ENCODE measurements around the gene GPR89A.
"Not testable (repeated sequence)": the region's sequence is repeated elsewhere in the genome, so short reads cannot be mapped to it uniquely, and the experiment has no call there.

GPR89A gene

GRCh38 chr1:145601593-145601992 is 6.2 kb upstream of the GPR89A start:
- H3K9ac ChIP-seq: no peak overlapping the region
- no peaks in the 10 kb centered on the region for H3K27me3 ChIP-seq (ENCODE audit: insufficient read depth, low read depth)
- H2AFZ ChIP-seq (ENCODE audit: low read depth): no peak overlapping the region
- H3K4me3 ChIP-seq (IDR thresholded peaks at IDR 0.05; ENCODE audit: insufficient read depth, low read depth, low read length): no peak overlapping the region
- no peaks in the 10 kb centered on the region for H3K79me2 ChIP-seq (ENCODE audit: insufficient read depth, low read depth)
- TF ChIP-seq CTCF (conservative IDR thresholded peaks at IDR 0.05; ENCODE audit: low read depth, low read length): no peak
- H3K4me2 ChIP-seq: no peak overlapping the region
- H4K20me1 ChIP-seq (ENCODE audit: insufficient read depth): no peaks in the 10 kb centered on the region
- no peaks in the 10 kb centered on the region for H3K36me3 ChIP-seq (ENCODE audit: insufficient read depth)
- no peak overlapping the region for H3K27ac ChIP-seq
- H3K4me1 ChIP-seq (ENCODE audit: low read depth, poor library complexity, severe bottlenecking): peaks cover 7% of the 10 kb centered on the region

GRCh38 chr1:145606840-145607239 is 948 bp upstream of the GPR89A start:
- not testable (repeated sequence) for H2AFZ ChIP-seq (ENCODE audit: low read depth); H3K36me3 ChIP-seq (ENCODE audit: insufficient read depth); H4K20me1 ChIP-seq (ENCODE audit: insufficient read depth); H3K27ac ChIP-seq; H3K9ac ChIP-seq; H3K4me2 ChIP-seq; H3K27me3 ChIP-seq (ENCODE audit: insufficient read depth, low read depth); H3K4me3 ChIP-seq (IDR thresholded peaks at IDR 0.05; ENCODE audit: insufficient read depth, low read depth, low read length)
- Histone ChIP-seq H3K79me2 (ENCODE audit: insufficient read depth, low read depth) (peaks cover 31% of the 10 kb centered on the region), H3K4me1 (ENCODE audit: low read depth, poor library complexity, severe bottlenecking) (peaks cover 31% of the 10 kb centered on the region)

GRCh38 chr1:145607289-145607688 is 499 bp upstream of the GPR89A start:
- not testable (repeated sequence) for H3K27me3 ChIP-seq (ENCODE audit: insufficient read depth, low read depth); H3K9ac ChIP-seq; H2AFZ ChIP-seq (ENCODE audit: low read depth); H3K4me2 ChIP-seq; H3K4me3 ChIP-seq (IDR thresholded peaks at IDR 0.05; ENCODE audit: insufficient read depth, low read depth, low read length); H4K20me1 ChIP-seq (ENCODE audit: insufficient read depth); H3K36me3 ChIP-seq (ENCODE audit: insufficient read depth); H3K27ac ChIP-seq
- Histone ChIP-seq H3K4me1 (ENCODE audit: low read depth, poor library complexity, severe bottlenecking) (peaks cover 32% of the 10 kb centered on the region), H3K79me2 (ENCODE audit: insufficient read depth, low read depth) (peaks cover 35% of the 10 kb centered on the region)

GRCh38 chr1:145610744-145611143 is 3.0 kb downstream of the GPR89A start:
- not testable (repeated sequence) for H3K36me3 ChIP-seq (ENCODE audit: insufficient read depth); H3K4me2 ChIP-seq; H3K27me3 ChIP-seq (ENCODE audit: insufficient read depth, low read depth); H4K20me1 ChIP-seq (ENCODE audit: insufficient read depth); H3K27ac ChIP-seq; H3K9ac ChIP-seq; H2AFZ ChIP-seq (ENCODE audit: low read depth); H3K4me3 ChIP-seq (IDR thresholded peaks at IDR 0.05; ENCODE audit: insufficient read depth, low read depth, low read length)
- peaks cover 36% of the 10 kb centered on the region for H3K79me2 ChIP-seq (ENCODE audit: insufficient read depth, low read depth)
- H3K4me1 ChIP-seq (ENCODE audit: low read depth, poor library complexity, severe bottlenecking): peaks cover 32% of the 10 kb centered on the region

GRCh38 chr1:145620073-145620472 is 12.3 kb downstream of the GPR89A start:
- not testable (repeated sequence) for H3K27me3 ChIP-seq (ENCODE audit: insufficient read depth, low read depth); H3K36me3 ChIP-seq (ENCODE audit: insufficient read depth); H3K27ac ChIP-seq; H2AFZ ChIP-seq (ENCODE audit: low read depth); H3K79me2 ChIP-seq (ENCODE audit: insufficient read depth, low read depth); H3K4me1 ChIP-seq (ENCODE audit: low read depth, poor library complexity, severe bottlenecking); H3K4me3 ChIP-seq (IDR thresholded peaks at IDR 0.05; ENCODE audit: insufficient read depth, low read depth, low read length); H3K4me2 ChIP-seq; H4K20me1 ChIP-seq (ENCODE audit: insufficient read depth); H3K9ac ChIP-seq

- H3K4me1 ChIP-seq (ENCODE audit: low read depth, poor library complexity, severe bottlenecking); H3K4me2 ChIP-seq; H2AFZ ChIP-seq (ENCODE audit: low read depth); H3K27ac ChIP-seq; H3K9ac ChIP-seq; H3K36me3 ChIP-seq (ENCODE audit: insufficient read depth); H4K20me1 ChIP-seq (ENCODE audit: insufficient read depth); H3K4me3 ChIP-seq (IDR thresholded peaks at IDR 0.05; ENCODE audit: insufficient read depth, low read depth, low read length); H3K79me2 ChIP-seq (ENCODE audit: insufficient read depth, low read depth); H3K27me3 ChIP-seq (ENCODE audit: insufficient read depth, low read depth): not testable (repeated sequence)
Measured at GRCh38 chr1:145622177-145622576, 14.4 kb downstream of the GPR89A start.

- H3K36me3 ChIP-seq (ENCODE audit: insufficient read depth); H3K27ac ChIP-seq; H4K20me1 ChIP-seq (ENCODE audit: insufficient read depth); H2AFZ ChIP-seq (ENCODE audit: low read depth); H3K4me2 ChIP-seq; H3K4me3 ChIP-seq (IDR thresholded peaks at IDR 0.05; ENCODE audit: insufficient read depth, low read depth, low read length); H3K4me1 ChIP-seq (ENCODE audit: low read depth, poor library complexity, severe bottlenecking); H3K27me3 ChIP-seq (ENCODE audit: insufficient read depth, low read depth); H3K79me2 ChIP-seq (ENCODE audit: insufficient read depth, low read depth); H3K9ac ChIP-seq: not testable (repeated sequence)
Measured at GRCh38 chr1:145636237-145636636, 28.4 kb downstream of the GPR89A start.

GRCh38 chr1:145641886-145642285 is 34.1 kb downstream of the GPR89A start:
- H3K4me2 ChIP-seq; H3K79me2 ChIP-seq (ENCODE audit: insufficient read depth, low read depth); H3K36me3 ChIP-seq (ENCODE audit: insufficient read depth); H3K4me3 ChIP-seq (IDR thresholded peaks at IDR 0.05; ENCODE audit: insufficient read depth, low read depth, low read length); H2AFZ ChIP-seq (ENCODE audit: low read depth); H3K27me3 ChIP-seq (ENCODE audit: insufficient read depth, low read depth); H3K27ac ChIP-seq; H4K20me1 ChIP-seq (ENCODE audit: insufficient read depth); H3K9ac ChIP-seq: not testable (repeated sequence)
- peaks cover 28% of the 10 kb centered on the region for H3K4me1 ChIP-seq (ENCODE audit: low read depth, poor library complexity, severe bottlenecking)

GRCh38 chr1:145643990-145644389 is 36.2 kb downstream of the GPR89A start:
- H3K4me2 ChIP-seq: 0 out of 2 replicates have a peak overlapping the region, but pooled peaks have one; percentile 9
- H3K27me3 ChIP-seq (ENCODE audit: insufficient read depth, low read depth); H3K4me3 ChIP-seq (IDR thresholded peaks at IDR 0.05; ENCODE audit: insufficient read depth, low read depth, low read length); H3K27ac ChIP-seq; H2AFZ ChIP-seq (ENCODE audit: low read depth); H4K20me1 ChIP-seq (ENCODE audit: insufficient read depth); H3K36me3 ChIP-seq (ENCODE audit: insufficient read depth); H3K79me2 ChIP-seq (ENCODE audit: insufficient read depth, low read depth); H3K9ac ChIP-seq: not testable (repeated sequence)
- peaks cover 27% of the 10 kb centered on the region for H3K4me1 ChIP-seq (ENCODE audit: low read depth, poor library complexity, severe bottlenecking)

- not testable (repeated sequence) for H3K9ac ChIP-seq; H3K36me3 ChIP-seq (ENCODE audit: insufficient read depth); H3K4me2 ChIP-seq; H3K4me1 ChIP-seq (ENCODE audit: low read depth, poor library complexity, severe bottlenecking); H3K27ac ChIP-seq; H3K27me3 ChIP-seq (ENCODE audit: insufficient read depth, low read depth); H4K20me1 ChIP-seq (ENCODE audit: insufficient read depth); H3K79me2 ChIP-seq (ENCODE audit: insufficient read depth, low read depth); H2AFZ ChIP-seq (ENCODE audit: low read depth); H3K4me3 ChIP-seq (IDR thresholded peaks at IDR 0.05; ENCODE audit: insufficient read depth, low read depth, low read length)
Measured at GRCh38 chr1:145656245-145656943, 48.6 kb downstream of the GPR89A start.

All from KMS-11 (cell line).